K562 (cell line): ENCODE data around the gene KCND3. TPM values are rescaled to one million over a fixed set of nuclear protein-coding genes. Genes with fewer than 3 reads are reported as not detected.

Experiments used
- ATAC-seq: fragments of 200-7000 bp; cut with Tn5 transposase; 3 replicates; pipeline ENCODE4 v1.9.1; 2020; ENCODE audit warnings: moderate library complexity
- BruUV-seq: library from RNA; stranded (reverse); fragments of 400-500 nt; replicated peaks from 2 replicates; lab custom pipeline; 2021; lab: Mats Ljungman, UMichigan
- CTCF ChIA-PET: fragments of 300-600 bp; formaldehyde crosslinking; extraction: SDS; loops from one replicate; lab custom pipeline; 2021; ENCODE audit warnings: low intra/inter-chr PET ratio; lab: Yijun Ruan, JAX
- POLR2A ChIA-PET: fragments of 300-600, 350-650 bp; sonication (Branson Sonifier 250); formaldehyde crosslinking; extraction: SDS; loops from one replicate; lab custom pipeline; 2021; ENCODE audit warnings: antibody characterized with exemption, inconsistent platforms; lab: Yijun Ruan, JAX
- DNase-seq, 4 experiments: peaks; one replicate each; pipeline versions ENCODE4 v3.0.0 to v3.0.0-alpha.2; 2011 to 2018; ENCODE audit warnings: low spot score in 3 of 4, mixed read lengths in 3 of 4; ENCODE audit errors: extremely low read depth in 1 of 4
- FAIRE-seq: peaks from 2 replicates; lab custom pipeline; 2011; peaks lifted over from hg19 to GRCh38; lab: Jason Lieb, UNC
- H2AFZ ChIP-seq: 2 replicates; pipeline ENCODE4 v1.6.0; 2011; ENCODE audit warnings: low read depth, low read length, control low read depth, inconsistent platforms
- H3K27ac ChIP-seq: fragments of 200-600 bp; 3 replicates; pipeline ENCODE4 v1.8.0; 2011; ENCODE audit warnings: low read depth, mild to moderate bottlenecking, control low read depth, inconsistent platforms, low read length, moderate library complexity, mixed read lengths; ENCODE audit errors: extremely low read depth
- H3K27me3 ChIP-seq, 2 experiments: fragments of 300-600 bp in 1 of 2; 2 replicates in 1 of 2; 3 replicates in 1 of 2; pipeline versions ENCODE4 v1.6.0 to v1.8.0; 2011; ENCODE audit warnings: inconsistent platforms in 2 of 2, low read length in 2 of 2, mild to moderate bottlenecking in 1 of 2, mixed read lengths in 1 of 2, moderate library complexity in 1 of 2; ENCODE audit not compliant: control insufficient read depth in 2 of 2, insufficient read depth in 2 of 2
- H3K36me3 ChIP-seq: fragments of 300-600 bp; 3 replicates; pipeline ENCODE4 v1.8.0; 2011; ENCODE audit warnings: mild to moderate bottlenecking, low read length, inconsistent platforms; ENCODE audit not compliant: control insufficient read depth, insufficient read depth
- H3K4me1 ChIP-seq, 2 experiments: fragments of 200-600 bp in 1 of 2; replicated peaks in 1 of 2; 2 replicates in 1 of 2; 3 replicates in 1 of 2; pipeline versions ENCODE4 v1.5.1 to v1.8.0; 2011; ENCODE audit warnings: inconsistent platforms in 2 of 2, low read length in 2 of 2, mild to moderate bottlenecking in 1 of 2, mixed read lengths in 1 of 2, moderate library complexity in 1 of 2; ENCODE audit not compliant: control insufficient read depth in 2 of 2, insufficient read depth in 2 of 2
- H3K4me2 ChIP-seq: 2 replicates; pipeline ENCODE4 v1.6.1; 2011; ENCODE audit warnings: low read length, control low read depth, inconsistent platforms, mixed read lengths; ENCODE audit not compliant: insufficient read depth
- H3K4me3 ChIP-seq: fragments of 200-600 bp; sonication (generic), shearing (Covaris generic); 2 replicates; pipeline ENCODE4 v1.5.1; 2016; ENCODE audit warnings: control low read depth, inconsistent platforms
- H3K79me2 ChIP-seq: fragments of 200-600 bp; 3 replicates; pipeline ENCODE4 v1.8.0; 2011; ENCODE audit warnings: low read length, inconsistent platforms; ENCODE audit not compliant: control insufficient read depth, insufficient read depth
- H3K9ac ChIP-seq, 2 experiments: 2 replicates each; pipeline versions ENCODE4 v1.6.0 to v1.6.1; 2011; ENCODE audit warnings: low read depth in 2 of 2, low read length in 2 of 2, control low read depth in 1 of 2, inconsistent platforms in 1 of 2, mild to moderate bottlenecking in 1 of 2, mixed read lengths in 1 of 2; ENCODE audit not compliant: insufficient read depth in 1 of 2
- H3K9me1 ChIP-seq: one replicate; pipeline ENCODE4 v1.6.0; 2011; ENCODE audit warnings: inconsistent platforms, mild to moderate bottlenecking, low read length, moderate library complexity; ENCODE audit not compliant: control insufficient read depth, insufficient read depth
- H3K9me3 ChIP-seq: replicated peaks from 2 replicates; pipeline ENCODE4 v1.5.1; 2011; ENCODE audit warnings: low read depth, low read length, inconsistent platforms; ENCODE audit not compliant: control insufficient read depth, insufficient read depth
- H4K20me1 ChIP-seq: replicated peaks from 2 replicates; pipeline ENCODE4 v1.6.1; 2011; ENCODE audit warnings: low read length, inconsistent platforms, mixed read lengths; ENCODE audit not compliant: control insufficient read depth, insufficient read depth
- DLX4 ChIP-seq: fragments of 250-450 bp; sonication (Bioruptor Pico); IDR thresholded peaks from 2 replicates; pipeline ENCODE4 v1.6.1; 2021; ENCODE audit warnings: mild to moderate bottlenecking
- FOXA3 ChIP-seq, 2 experiments: fragments of 450-650 bp in 1 of 2; sonication (generic) in 1 of 2; formaldehyde crosslinking; IDR thresholded peaks in 1 of 2; conservative IDR thresholded peaks in 1 of 2; 2 replicates each; pipeline versions ENCODE4 v1.4.0 to v1.8.0; 2020 to 2022; ENCODE audit warnings: mild to moderate bottlenecking in 2 of 2, missing genetic modification reagents in 1 of 2
- NBN ChIP-seq: fragments of 450-650 bp; IDR thresholded peaks from 2 replicates; pipeline ENCODE4 v1.6.1; 2016; ENCODE audit warnings: low read depth, mild to moderate bottlenecking
- NCOR1 ChIP-seq: fragments of 450-650 bp; IDR thresholded peaks from 2 replicates; pipeline ENCODE4 v1.6.1; 2016; ENCODE audit warnings: mild to moderate bottlenecking, moderate library complexity
- OTX1 ChIP-seq: fragments of 450-650 bp; formaldehyde crosslinking; IDR thresholded peaks from 2 replicates; pipeline ENCODE4 v1.4.0; 2022; ENCODE audit warnings: mild to moderate bottlenecking
- ZEB2 ChIP-seq: fragments of 450-650 bp; IDR thresholded peaks from 2 replicates; pipeline ENCODE4 v1.6.1; 2016
- ZNF324 ChIP-seq: fragments of 250-450 bp; sonication (Bioruptor Pico); IDR thresholded peaks from 2 replicates; pipeline ENCODE4 v1.4.0; 2020; ENCODE audit warnings: mild to moderate bottlenecking
- WGBS: fragments of 100-300 bp; shearing (Covaris generic); methylation state at CpG from one replicate; pipeline ENCODE4 v1.1.6; 2016; ENCODE audit warnings: low coverage, mixed read lengths; ENCODE audit not compliant: insufficient coverage; ENCODE audit errors: missing lambda C conversion rate; 5-methylcytosine and 5-hydroxymethylcytosine counted together
- in situ Hi-C: fragments of 300-500 bp; cut with MboI; formaldehyde crosslinking; loops from 4 replicates; pipeline ENCODE4 v1.15.0; 2018; ENCODE audit warnings: inconsistent platforms, mixed read lengths
- intact Hi-C: fragments of 100-400 bp; cut with micrococcal nuclease; formaldehyde crosslinking; loops from 2 replicates; pipeline ENCODE4 v1.14.2; 2022
- polyA plus RNA-seq, 8 experiments: library from polyadenylated mRNA; depleted of rRNA in 4 of 8; stranded (reverse) in 5 of 8; unstranded in 3 of 8; fragments of >200 nt; fragmentation: Nextera tagmentation in 2 of 8; fragmentation: Illumina TruSeq in 1 of 8; extraction: Ambion mirVana in 2 of 8; extraction: Trizol in 1 of 8; gene quantifications; 2 replicates each; pipeline versions ENCODE4 v1.2.1 to v1.2.3, GENCODE V29; 2011 to 2014; ENCODE audit warnings: inconsistent platforms in 1 of 8, missing spikeins in 1 of 8
- total RNA-seq, 7 experiments: library from RNA; depleted of rRNA in 6 of 7; stranded (reverse); fragments of >200 nt in 6 of 7; fragmentation: Illumina TruSeq in 2 of 7; extraction: Trizol in 2 of 7; gene quantifications; 2 replicates each; pipeline versions ENCODE4 v1.2.1 to v1.2.3, GENCODE V29; 2011 to 2021; ENCODE audit warnings: low replicate concordance in 1 of 7

KCND3 gene
- total and polyA plus RNA-seq, 9 of the 15 experiments (the other 6 are each of a cell fraction or from before 2014, with no cell fraction given), result not detected

- TF ChIP-seq DLX4 (no peak), ZEB2 (no peak), OTX1 (no peak), NCOR1 (no peak), ZNF324 (CRISPR knock-in tag) (no peak)
Observed at GRCh38 chr1:111802984-111803383, 186.5 kb downstream of the KCND3 start (continued).

GRCh38 chr1:111802110-111802509 is 187.4 kb downstream of the KCND3 start:
- TF ChIP-seq FOXA3 (CRISPR knock-in tag; conservative IDR thresholded peaks at IDR 0.05 in 1 of 2, IDR thresholded peaks at IDR 0.05 in 1 of 2), result no peak
- TF ChIP-seq NBN, result no peak
- peaks cover 48 to 74% of the 10 kb centered on the region in 2 experiments; a peak in 4 of 5 replicates for H3K27me3 ChIP-seq
- no TSS peak for BruUV-seq
- DNase-seq, result no peak
- H3K4me3 ChIP-seq, result no peak overlapping the region
- no peak overlapping the region for H3K4me2 ChIP-seq
- no peaks in the 10 kb centered on the region for H3K4me1 ChIP-seq
- in situ Hi-C loops (no loop called here), intact Hi-C loops (loop anchor here (5.0 kb wide), 1 partner anchor 60 kb away; no protein-coding TSS in a partner anchor)
- H3K9me3 ChIP-seq, result no peaks in the 10 kb centered on the region
- ChIA-PET CTCF (no interaction called here), POLR2A (interaction anchor here (0.6 kb wide), 1 partner anchor 321 kb away, joined by 3 read pairs; no protein-coding TSS in a partner anchor)
- H3K27ac ChIP-seq, result no peak overlapping the region
- no peak overlapping the region for H3K9ac ChIP-seq
- no peaks in the 10 kb centered on the region for H3K36me3 ChIP-seq
- H3K9me1 ChIP-seq, result no peaks in the 10 kb centered on the region
- no peak for FAIRE-seq
- under 1% methylated on average over 6 of the region's 6 CpGs for WGBS
- H4K20me1 ChIP-seq, result no peaks in the 10 kb centered on the region; the same call in none of the 2 replicates
- ATAC-seq, result no peak
- no peak overlapping the region for H2AFZ ChIP-seq
- no peaks in the 10 kb centered on the region for H3K79me2 ChIP-seq
